HepG2 (cell line): Measurements from ENCODE around the gene DNM3. TPM values are rescaled to one million over a fixed set of nuclear protein-coding genes. Genes with fewer than 3 reads are reported as not detected.

Source experiments
- ATAC-seq: fragments of 200-7000 bp; cut with Tn5 transposase; 3 replicates; pipeline ENCODE4 v1.9.1; 2020; ENCODE audit warnings: mild to moderate bottlenecking, moderate library complexity
- BruUV-seq: library from RNA; stranded (reverse); fragments of 400-500 nt; replicated peaks from 2 replicates; lab custom pipeline; 2021; lab: Mats Ljungman, UMichigan
- CTCF ChIA-PET: fragments of 300-600 bp; formaldehyde crosslinking; extraction: SDS; loops from one replicate; lab custom pipeline; 2021; ENCODE audit warnings: low total read pairs, inconsistent platforms, low intra/inter-chr PET ratio; lab: Yijun Ruan, JAX
- POLR2A ChIA-PET: fragments of 350-600 bp; sonication (Branson Sonifier 250); formaldehyde crosslinking; loops from one replicate; lab custom pipeline; 2020; ENCODE audit warnings: antibody characterized with exemption, inconsistent platforms; lab: Yijun Ruan, JAX
- DNase-seq: peaks from one replicate; pipeline ENCODE4 v3.0.0-alpha.2; 2015; ENCODE audit warnings: low spot score
- FAIRE-seq: peaks from 3 replicates; lab custom pipeline; 2011; peaks lifted over from hg19 to GRCh38; lab: Jason Lieb, UNC
- H2AFZ ChIP-seq: one replicate; pipeline ENCODE4 v1.6.1; 2011; ENCODE audit warnings: low read length, inconsistent platforms
- H3K27ac ChIP-seq: fragments of 300-600 bp; 3 replicates; pipeline ENCODE4 v1.8.0; 2011; ENCODE audit warnings: mixed run types, mild to moderate bottlenecking, mixed read lengths, low read length, inconsistent platforms; ENCODE audit not compliant: insufficient read depth; ENCODE audit errors: extremely low read length
- H3K27me3 ChIP-seq, 2 experiments: fragments of 200-600 bp in 1 of 2; 2 replicates in 1 of 2; 3 replicates in 1 of 2; pipeline versions ENCODE4 v1.6.0 to v1.8.0; 2011; ENCODE audit warnings: low read length in 2 of 2, mild to moderate bottlenecking in 2 of 2, moderate library complexity in 2 of 2, inconsistent platforms in 1 of 2; ENCODE audit not compliant: insufficient read depth in 2 of 2, control insufficient read depth in 1 of 2
- H3K36me3 ChIP-seq, 2 experiments: fragments of 200-600 bp in 1 of 2; replicated peaks in 1 of 2; 2 replicates in 1 of 2; 3 replicates in 1 of 2; pipeline versions ENCODE4 v1.5.1 to v1.8.0; 2011; ENCODE audit warnings: low read length in 2 of 2, inconsistent platforms in 1 of 2; ENCODE audit not compliant: insufficient read depth in 2 of 2, control insufficient read depth in 1 of 2
- H3K4me1 ChIP-seq: 2 replicates; pipeline ENCODE4 v1.5.1; 2012; ENCODE audit warnings: low read length, inconsistent platforms; ENCODE audit not compliant: insufficient read depth
- H3K4me2 ChIP-seq: 2 replicates; pipeline ENCODE4 v1.6.0; 2011; ENCODE audit warnings: low read depth, low read length, inconsistent platforms
- H3K4me3 ChIP-seq, 3 experiments: fragments of 200-600 bp in 1 of 3; sonication (generic), shearing (Covaris generic) in 1 of 3; replicated peaks in 1 of 3; 2 replicates each; pipeline ENCODE4 v1.5.1; 2011 to 2016; ENCODE audit warnings: low read length in 3 of 3, inconsistent platforms in 2 of 3, low read depth in 2 of 3, mild to moderate bottlenecking in 2 of 3, control low read depth in 1 of 3, mixed read lengths in 1 of 3; ENCODE audit not compliant: insufficient read depth in 1 of 3
- H3K79me2 ChIP-seq: one replicate; pipeline ENCODE4 v1.6.1; 2011; ENCODE audit warnings: low read length, inconsistent platforms; ENCODE audit not compliant: insufficient read depth
- H3K9ac ChIP-seq: 2 replicates; pipeline ENCODE4 v1.6.0; 2011; ENCODE audit warnings: mild to moderate bottlenecking, low read depth, low read length, inconsistent platforms; ENCODE audit not compliant: insufficient read depth
- H3K9me3 ChIP-seq: 2 replicates; pipeline ENCODE4 v1.5.1; 2012; ENCODE audit warnings: mild to moderate bottlenecking, low read length
- H4K20me1 ChIP-seq: 2 replicates; pipeline ENCODE4 v1.6.0; 2011; ENCODE audit warnings: inconsistent platforms, mild to moderate bottlenecking, low read length, moderate library complexity; ENCODE audit not compliant: insufficient read depth
- ATF1 ChIP-seq: IDR thresholded peaks from 2 replicates; pipeline ENCODE4 v1.6.1; 2016; ENCODE audit warnings: mild to moderate bottlenecking, control low read depth
- ONECUT2 ChIP-seq: sonication (generic); formaldehyde crosslinking; IDR thresholded peaks from 2 replicates; pipeline ENCODE4 v1.4.0; 2020; ENCODE audit warnings: missing genetic modification reagents
- ZBTB40 ChIP-seq, 2 experiments: fragments of 450-650 bp in 1 of 2; sonication (generic) in 1 of 2; formaldehyde crosslinking in 1 of 2; IDR thresholded peaks; 2 replicates each; pipeline versions ENCODE4 v1.6.1 to v1.8.0; 2016 to 2022; ENCODE audit warnings: antibody characterized with exemption in 1 of 2, mild to moderate bottlenecking in 1 of 2, missing genetic modification reagents in 1 of 2
- ZNF589 ChIP-seq: sonication (generic); formaldehyde crosslinking; conservative IDR thresholded peaks from 2 replicates; pipeline ENCODE4 v1.8.0; 2022; ENCODE audit warnings: mild to moderate bottlenecking, moderate library complexity, missing genetic modification reagents
- WGBS: methylation state at CpG from one replicate; pipeline ENCODE4 v1.1.6; 2017; ENCODE audit warnings: low lambda C conversion rate; 5-methylcytosine and 5-hydroxymethylcytosine counted together
- in situ Hi-C: cut with HindIII; loops from 2 replicates; pipeline ENCODE4 v1.10.0; 2017; ENCODE audit warnings: low pct_unique_long_range_greater_than_20kb; ENCODE audit not compliant: extremely low pct_ligation_motif_present
- intact Hi-C: fragments of 100-400 bp; cut with micrococcal nuclease; formaldehyde crosslinking; loops from one replicate; pipeline ENCODE4 v1.10.0; 2022; ENCODE audit not compliant: unreplicated experiment
- polyA plus RNA-seq, 8 experiments: library from polyadenylated mRNA; depleted of rRNA in 3 of 8; stranded (reverse) in 7 of 8; unstranded in 1 of 8; fragments of >200 nt; fragmentation: Illumina TruSeq in 4 of 8; extraction: Trizol in 4 of 8; gene quantifications; 2 replicates each; pipeline versions ENCODE4 v1.2.1 to v1.2.3, GENCODE V29; 2011 to 2016; ENCODE audit warnings: low read depth in 4 of 8, missing spikeins in 1 of 8, mixed read lengths in 1 of 8; ENCODE audit not compliant: insufficient read depth in 1 of 8
- total RNA-seq, 5 experiments: library from RNA; depleted of rRNA; stranded (reverse); fragments of >200 nt; fragmentation: Illumina TruSeq; extraction: Trizol; gene quantifications; 2 replicates each; pipeline ENCODE4 v1.2.3, GENCODE V29; 2016; ENCODE audit warnings: low read depth in 1 of 5
- TF ChIP-seq, protein P1 (sequence below): sonication (generic); formaldehyde crosslinking; IDR thresholded peaks from 2 replicates; pipeline ENCODE4 v1.5.1; 2020; ENCODE audit warnings: mild to moderate bottlenecking, missing genetic modification reagents, moderate library complexity
- TF ChIP-seq, protein P2 (sequence below): sonication (generic); formaldehyde crosslinking; IDR thresholded peaks from 2 replicates; pipeline ENCODE4 v1.5.1; 2020; ENCODE audit warnings: mild to moderate bottlenecking, moderate library complexity, missing genetic modification reagents

Gene DNM3
- total and polyA plus RNA-seq, 2 of the 13 experiments (the other 11 are each of a cell fraction or from before 2014, with no cell fraction given): 0.05 TPM; not detected in 1

GRCh38 chr1:172220376-172220775 is 379.1 kb downstream of the DNM3 start (continued):
- TF ChIP-seq, protein P1, sequence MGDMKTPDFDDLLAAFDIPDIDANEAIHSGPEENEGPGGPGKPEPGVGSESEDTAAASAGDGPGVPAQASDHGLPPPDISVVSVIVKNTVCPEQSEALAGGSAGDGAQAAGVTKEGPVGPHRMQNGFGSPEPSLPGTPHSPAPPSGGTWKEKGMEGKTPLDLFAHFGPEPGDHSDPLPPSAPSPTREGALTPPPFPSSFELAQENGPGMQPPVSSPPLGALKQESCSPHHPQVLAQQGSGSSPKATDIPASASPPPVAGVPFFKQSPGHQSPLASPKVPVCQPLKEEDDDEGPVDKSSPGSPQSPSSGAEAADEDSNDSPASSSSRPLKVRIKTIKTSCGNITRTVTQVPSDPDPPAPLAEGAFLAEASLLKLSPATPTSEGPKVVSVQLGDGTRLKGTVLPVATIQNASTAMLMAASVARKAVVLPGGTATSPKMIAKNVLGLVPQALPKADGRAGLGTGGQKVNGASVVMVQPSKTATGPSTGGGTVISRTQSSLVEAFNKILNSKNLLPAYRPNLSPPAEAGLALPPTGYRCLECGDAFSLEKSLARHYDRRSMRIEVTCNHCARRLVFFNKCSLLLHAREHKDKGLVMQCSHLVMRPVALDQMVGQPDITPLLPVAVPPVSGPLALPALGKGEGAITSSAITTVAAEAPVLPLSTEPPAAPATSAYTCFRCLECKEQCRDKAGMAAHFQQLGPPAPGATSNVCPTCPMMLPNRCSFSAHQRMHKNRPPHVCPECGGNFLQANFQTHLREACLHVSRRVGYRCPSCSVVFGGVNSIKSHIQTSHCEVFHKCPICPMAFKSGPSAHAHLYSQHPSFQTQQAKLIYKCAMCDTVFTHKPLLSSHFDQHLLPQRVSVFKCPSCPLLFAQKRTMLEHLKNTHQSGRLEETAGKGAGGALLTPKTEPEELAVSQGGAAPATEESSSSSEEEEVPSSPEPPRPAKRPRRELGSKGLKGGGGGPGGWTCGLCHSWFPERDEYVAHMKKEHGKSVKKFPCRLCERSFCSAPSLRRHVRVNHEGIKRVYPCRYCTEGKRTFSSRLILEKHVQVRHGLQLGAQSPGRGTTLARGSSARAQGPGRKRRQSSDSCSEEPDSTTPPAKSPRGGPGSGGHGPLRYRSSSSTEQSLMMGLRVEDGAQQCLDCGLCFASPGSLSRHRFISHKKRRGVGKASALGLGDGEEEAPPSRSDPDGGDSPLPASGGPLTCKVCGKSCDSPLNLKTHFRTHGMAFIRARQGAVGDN (CRISPR knock-in tag): no peak
- TF ChIP-seq, protein P2, sequence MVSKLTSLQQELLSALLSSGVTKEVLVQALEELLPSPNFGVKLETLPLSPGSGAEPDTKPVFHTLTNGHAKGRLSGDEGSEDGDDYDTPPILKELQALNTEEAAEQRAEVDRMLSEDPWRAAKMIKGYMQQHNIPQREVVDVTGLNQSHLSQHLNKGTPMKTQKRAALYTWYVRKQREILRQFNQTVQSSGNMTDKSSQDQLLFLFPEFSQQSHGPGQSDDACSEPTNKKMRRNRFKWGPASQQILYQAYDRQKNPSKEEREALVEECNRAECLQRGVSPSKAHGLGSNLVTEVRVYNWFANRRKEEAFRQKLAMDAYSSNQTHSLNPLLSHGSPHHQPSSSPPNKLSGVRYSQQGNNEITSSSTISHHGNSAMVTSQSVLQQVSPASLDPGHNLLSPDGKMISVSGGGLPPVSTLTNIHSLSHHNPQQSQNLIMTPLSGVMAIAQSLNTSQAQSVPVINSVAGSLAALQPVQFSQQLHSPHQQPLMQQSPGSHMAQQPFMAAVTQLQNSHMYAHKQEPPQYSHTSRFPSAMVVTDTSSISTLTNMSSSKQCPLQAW (CRISPR knock-in tag): no peak
- no peak for TF ChIP-seq ZNF589 (CRISPR knock-in tag)

DNA sequence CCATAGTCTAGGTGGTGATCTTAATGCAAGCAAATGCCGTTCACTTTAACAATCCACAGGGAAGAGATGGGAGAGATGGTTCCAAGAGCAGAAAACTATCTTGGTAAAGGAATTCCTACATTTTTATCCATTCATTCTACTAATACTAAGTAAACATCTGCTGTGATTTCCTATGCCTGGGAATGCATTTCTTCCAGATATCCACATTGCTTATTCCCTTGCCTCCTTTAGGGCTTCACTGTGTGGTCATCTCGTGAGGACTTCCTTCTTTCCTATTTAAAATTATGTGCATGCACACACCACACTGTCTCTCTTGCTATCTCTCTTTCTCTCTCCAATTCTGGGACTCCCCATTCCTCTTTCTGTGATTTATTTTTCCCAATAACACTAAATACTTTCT is 380.1 kb downstream of the DNM3 start:
- Histone ChIP-seq H2AFZ (no peak overlapping the region), H3K27me3 (no peaks in the 10 kb centered on the region), H3K4me3 (no peak overlapping the region), H3K27ac (no peak overlapping the region), H3K4me2 (no peak overlapping the region), H3K9me3 (no peaks in the 10 kb centered on the region), H3K9ac (no peak overlapping the region), H4K20me1 (no peaks in the 10 kb centered on the region), H3K79me2 (no peaks in the 10 kb centered on the region), H3K4me1 (no peaks in the 10 kb centered on the region), H3K36me3 (no peaks in the 10 kb centered on the region)
- TF ChIP-seq ATF1 (CRISPR knock-in tag) (no peak), ZBTB40 (IDR thresholded peaks at IDR 0.05) (no peak), ZBTB40 (CRISPR knock-in tag; IDR thresholded peaks at IDR 0.05) (no peak), ONECUT2 (CRISPR knock-in tag) (no peak)
- FAIRE-seq (no peak), DNase-seq (no peak), ATAC-seq (no peak)
- WGBS: 0% methylated on average over 2 of the region's 2 CpGs
- POLR2A ChIA-PET: no interaction called here
- no TSS peak for BruUV-seq
- intact Hi-C loops: no loop called here
- in situ Hi-C loops: no loop called here
- CTCF ChIA-PET: no interaction called here
